HepG2 (cell line): ENCODE results near the gene COL8A1.

Experiments used
- CTCF ChIP-seq: sonication (generic); formaldehyde crosslinking; IDR thresholded peaks from 2 replicates; pipeline ENCODE4 v1.5.0; 2020; ENCODE audit warnings: mild to moderate bottlenecking, missing genetic modification reagents, moderate library complexity
- FOXJ3 ChIP-seq: sonication (generic); formaldehyde crosslinking; IDR thresholded peaks from 2 replicates; pipeline ENCODE4 v1.4.0; 2020; ENCODE audit warnings: missing genetic modification reagents, mild to moderate bottlenecking, borderline replicate concordance
- KLF6 ChIP-seq: IDR thresholded peaks from 2 replicates; pipeline ENCODE4 v1.8.0; 2016; ENCODE audit warnings: missing biosample characterization, missing genetic modification reagents
- MLLT10 ChIP-seq: sonication (generic); formaldehyde crosslinking; IDR thresholded peaks from 2 replicates; pipeline ENCODE4 v1.4.0; 2020; ENCODE audit warnings: missing genetic modification reagents
- NFYB ChIP-seq: sonication (generic); formaldehyde crosslinking; IDR thresholded peaks from 2 replicates; pipeline ENCODE4 v1.4.0; 2020; ENCODE audit warnings: missing genetic modification reagents
- POLR2AphosphoS5 ChIP-seq: IDR thresholded peaks from 2 replicates; pipeline ENCODE4 v1.6.1; 2012; ENCODE audit warnings: low read depth, low read length
- ZNF777 ChIP-seq: sonication (generic); formaldehyde crosslinking; IDR thresholded peaks from 2 replicates; pipeline ENCODE4 v1.4.0; 2020; ENCODE audit warnings: missing genetic modification reagents
- ZNF780A ChIP-seq: sonication (generic); formaldehyde crosslinking; IDR thresholded peaks from 2 replicates; pipeline ENCODE4 v1.8.0; 2022; ENCODE audit warnings: mild to moderate bottlenecking, missing genetic modification reagents, moderate library complexity

- TF ChIP-seq ZNF777 (CRISPR knock-in tag) = no peak
- no peak for TF ChIP-seq ZNF780A (CRISPR knock-in tag)
- no peak for TF ChIP-seq MLLT10
- TF ChIP-seq CTCF (CRISPR knock-in tag) = no peak
- no peak for TF ChIP-seq NFYB (CRISPR knock-in tag)
- TF ChIP-seq FOXJ3 (CRISPR knock-in tag) = no peak
- TF ChIP-seq KLF6 (CRISPR knock-in tag) = no peak
- no peak for TF ChIP-seq POLR2AphosphoS5
Measured at GRCh38 chr3:99768126-99768525, 129.7 kb downstream of the COL8A1 start.
